ENCODE measurements around the gene UTP14A.

The UTP14A gene

GRCh38 chrX:129940721-129941120 lies 34.8 kb downstream of the UTP14A start:
- DNase-seq (ENCODE audit: low read depth in 1 of 2, low spot score in 1 of 2): no peak

GRCh38 chrX:129945131-129945530 lies 39.2 kb downstream of the UTP14A start:
- no peak for DNase-seq (ENCODE audit: low read depth in 1 of 2, low spot score in 1 of 2)

- no peak for DNase-seq (ENCODE audit: low read depth in 1 of 2, low spot score in 1 of 2)
Measured at GRCh38 chrX:129953334-129953648, 47.3 kb downstream of the UTP14A start.

- no peak for DNase-seq (ENCODE audit: low read depth in 1 of 2, low spot score in 1 of 2)
Measured at GRCh38 chrX:129953881-129954280, 47.9 kb downstream of the UTP14A start.

- no peak for DNase-seq (ENCODE audit: low read depth in 1 of 2, low spot score in 1 of 2)
Measured at GRCh38 chrX:129954804-129955203, 48.8 kb downstream of the UTP14A start.

- no peak for DNase-seq (ENCODE audit: low read depth in 1 of 2, low spot score in 1 of 2)
Measured at GRCh38 chrX:129955682-129956081, 49.7 kb downstream of the UTP14A start.

GRCh38 chrX:129956145-129956544 lies 50.2 kb downstream of the UTP14A start:
- no peak for DNase-seq (ENCODE audit: low read depth in 1 of 2, low spot score in 1 of 2)

- no peak for DNase-seq (ENCODE audit: low read depth in 1 of 2, low spot score in 1 of 2)
Measured at GRCh38 chrX:129956765-129957164, 50.8 kb downstream of the UTP14A start.

- peak in 1 of 2 donors; percentile 29 for DNase-seq (ENCODE audit: low read depth in 1 of 2, low spot score in 1 of 2)
Measured at GRCh38 chrX:129957241-129958082, 51.5 kb downstream of the UTP14A start.

GRCh38 chrX:129958083-129958465 lies 52.1 kb downstream of the UTP14A start:
- no peak for DNase-seq (ENCODE audit: low read depth in 1 of 2, low spot score in 1 of 2)

- no peak for DNase-seq (ENCODE audit: low read depth in 1 of 2, low spot score in 1 of 2)
Measured at GRCh38 chrX:129958814-129959492, 53.0 kb downstream of the UTP14A start.

- DNase-seq (ENCODE audit: low read depth in 1 of 2, low spot score in 1 of 2): no peak
Measured at GRCh38 chrX:129959493-129959832, 53.5 kb downstream of the UTP14A start.

GRCh38 chrX:129961180-129962083 lies 55.5 kb downstream of the UTP14A start:
- peak in 1 of 2 donors; percentile 41 for DNase-seq (ENCODE audit: low read depth in 1 of 2, low spot score in 1 of 2)

GRCh38 chrX:129963729-129964128 lies 57.8 kb downstream of the UTP14A start:
- no peak for DNase-seq (ENCODE audit: low read depth in 1 of 2, low spot score in 1 of 2)

- no peak for DNase-seq (ENCODE audit: low read depth in 1 of 2, low spot score in 1 of 2)
Measured at GRCh38 chrX:129965166-129965565, 59.2 kb downstream of the UTP14A start.

GRCh38 chrX:129968968-129969367 lies 63.0 kb downstream of the UTP14A start:
- no peak for DNase-seq (ENCODE audit: low read depth in 1 of 2, low spot score in 1 of 2)

- DNase-seq (ENCODE audit: low read depth in 1 of 2, low spot score in 1 of 2): no peak
Measured at GRCh38 chrX:129976441-129976840, 70.5 kb downstream of the UTP14A start.
